Activated CD8-positive, alpha-beta memory T cell treated with anti-CD3 and anti-CD28 coated beads, Interleukin-2, amount 10 ng/mL, durations not matched to agents 7 days and 5 days (primary cell): ENCODE data around the gene JMJD1C. TPM values are rescaled to one million over a fixed set of nuclear protein-coding genes. Genes with fewer than 3 reads are reported as not detected.
"Not testable (repeated sequence)": the region's sequence is repeated elsewhere in the genome, so short reads cannot be mapped to it uniquely, and the experiment has no call there.

ENCODE experiments used
- ATAC-seq: fragments of 150-1000 bp; cut with Tn5 transposase; one replicate; pipeline ENCODE4 v1.10.0; 2021; ENCODE audit warnings: moderate library complexity
- CTCF ChIA-PET: fragments of 350-600 bp; sonication (Branson Sonifier 250); formaldehyde crosslinking; loops from one replicate; lab custom pipeline; 2021; ENCODE audit warnings: antibody characterized with exemption; lab: Charles Lee
- DNase-seq: peaks from one replicate; pipeline ENCODE4 v3.0.0-alpha.2; 2020
- H3K27ac Mint-ChIP-seq: one replicate; pipeline ENCODE4 v1.8.0; 2021; ENCODE audit warnings: mild to moderate bottlenecking, mixed read lengths
- H3K27me3 Mint-ChIP-seq: one replicate; pipeline ENCODE4 v1.8.0; 2021; ENCODE audit warnings: mixed read lengths
- H3K36me3 Mint-ChIP-seq: one replicate; pipeline ENCODE4 v1.8.0; 2021; ENCODE audit warnings: mild to moderate bottlenecking, mixed read lengths
- H3K4me1 Mint-ChIP-seq: one replicate; pipeline ENCODE4 v1.8.0; 2021; ENCODE audit warnings: mixed read lengths
- H3K4me3 Mint-ChIP-seq: one replicate; pipeline ENCODE4 v1.8.0; 2021; ENCODE audit warnings: mild to moderate bottlenecking, moderate library complexity, mixed read lengths
- H3K9me3 Mint-ChIP-seq: one replicate; pipeline ENCODE4 v1.8.0; 2022; ENCODE audit warnings: low read depth, mixed read lengths
- total RNA-seq, 2 experiments: library from RNA; stranded (reverse); gene quantifications; one replicate each; pipeline ENCODE4 v1.2.3, GENCODE V29; 2021

JMJD1C gene
- total RNA-seq, 2 experiments from 2014 or later, result 55.7 to 87.6 TPM

DNA sequence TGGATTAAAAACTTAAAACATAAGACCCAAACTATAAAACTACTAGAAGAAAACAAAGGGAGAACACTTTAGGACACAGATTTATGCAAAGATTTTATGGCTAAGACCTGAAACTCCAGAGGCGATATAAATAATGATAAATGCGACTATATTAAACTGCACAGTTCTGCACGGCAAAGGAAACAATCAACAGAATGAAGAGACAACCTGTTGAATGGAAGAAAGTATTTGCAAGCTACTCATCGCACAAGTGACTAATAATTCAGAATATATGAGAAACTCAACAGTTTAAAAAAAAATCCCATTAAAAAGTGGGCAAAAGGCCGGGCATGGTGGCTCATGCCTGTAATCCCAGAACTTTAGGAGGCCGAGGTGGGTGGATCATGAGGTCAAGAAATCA, 73.6 kb downstream of the JMJD1C start:
- H3K9me3 Mint-ChIP-seq, result no peaks in the 10 kb centered on the region
- H3K36me3 Mint-ChIP-seq, result peaks cover 28% of the 10 kb centered on the region
- H3K27me3 Mint-ChIP-seq, result no peaks in the 10 kb centered on the region
- ATAC-seq (no peak), DNase-seq (no peak)
- peaks cover 41% of the 10 kb centered on the region for H3K4me1 Mint-ChIP-seq
- H3K4me3 Mint-ChIP-seq, result peak overlapping the region; percentile 39
- CTCF ChIA-PET, result no interaction called here
- peak overlapping the region; percentile 7 for H3K27ac Mint-ChIP-seq

DNA sequence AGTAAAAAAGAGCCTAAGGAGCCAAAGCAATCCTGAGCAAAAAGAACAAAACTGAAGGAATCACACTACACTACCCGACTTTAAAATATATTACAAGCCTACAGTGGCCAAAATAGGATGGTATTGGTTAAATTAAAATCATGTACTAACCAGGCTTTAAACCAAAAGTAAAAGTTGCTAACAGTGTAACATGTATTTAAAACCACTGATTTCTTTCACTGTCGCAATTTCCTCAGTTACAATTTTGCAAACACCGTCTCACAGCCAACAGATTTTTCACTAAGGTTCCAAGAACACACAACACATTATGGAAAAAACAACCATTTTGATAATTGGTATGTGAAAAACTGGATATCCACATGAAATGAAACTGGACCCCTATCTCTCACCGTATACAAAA, 74.0 kb downstream of the JMJD1C start:
- ATAC-seq (peak; percentile 48), DNase-seq (no peak)
- H3K27ac Mint-ChIP-seq, result peak overlapping the region; percentile 7
- H3K4me3 Mint-ChIP-seq, result peak overlapping the region; percentile 39
- CTCF ChIA-PET, result no interaction called here
- H3K27me3 Mint-ChIP-seq, result no peaks in the 10 kb centered on the region
- no peaks in the 10 kb centered on the region for H3K9me3 Mint-ChIP-seq
- H3K4me1 Mint-ChIP-seq, result peaks cover 44% of the 10 kb centered on the region
- H3K36me3 Mint-ChIP-seq, result peaks cover 28% of the 10 kb centered on the region

DNA sequence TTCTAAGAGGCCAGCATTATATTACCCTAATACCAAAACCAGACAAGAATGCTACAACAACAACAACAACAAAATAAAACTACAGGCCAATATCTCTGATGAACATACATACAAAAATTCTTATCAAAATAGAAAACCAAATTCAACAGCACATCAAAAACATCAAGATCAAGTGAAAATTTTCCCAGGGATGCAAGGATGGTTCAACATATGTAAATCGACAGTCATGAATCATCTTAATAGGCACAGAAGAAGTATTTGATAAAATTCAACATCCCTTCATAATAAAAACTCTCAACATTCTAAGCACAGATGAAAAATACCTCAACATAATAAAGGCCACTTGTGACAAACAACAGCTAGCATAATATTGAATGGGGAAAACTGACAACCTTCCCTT, 75.3 kb downstream of the JMJD1C start:
- ATAC-seq (no peak), DNase-seq (no peak)
- H3K27ac Mint-ChIP-seq, result no peak overlapping the region
- no peaks in the 10 kb centered on the region for H3K9me3 Mint-ChIP-seq
- no peaks in the 10 kb centered on the region for H3K27me3 Mint-ChIP-seq
- H3K4me1 Mint-ChIP-seq, result peaks cover 46% of the 10 kb centered on the region
- H3K4me3 Mint-ChIP-seq, result no peak overlapping the region
- CTCF ChIA-PET, result no interaction called here
- peaks cover 28% of the 10 kb centered on the region for H3K36me3 Mint-ChIP-seq

GRCh38 chr10:63388421-63389031, 77.3 kb downstream of the JMJD1C start:
- CTCF ChIA-PET, result interaction anchor here (0.8 to 0.9 kb wide), 2 partner anchors 163 to 332 kb away, joined by 3 read pairs; no protein-coding TSS in a partner anchor
- ATAC-seq, result peak; percentile 66
- Mint-ChIP-seq H3K36me3 (peaks cover 25% of the 10 kb centered on the region), H3K4me1 (peaks cover 48% of the 10 kb centered on the region), H3K4me3 (peak overlapping the region; percentile 66), H3K9me3 (no peaks in the 10 kb centered on the region), H3K27me3 (no peaks in the 10 kb centered on the region), H3K27ac (peak overlapping the region; percentile 66)
- DNase-seq, result no peak

DNA sequence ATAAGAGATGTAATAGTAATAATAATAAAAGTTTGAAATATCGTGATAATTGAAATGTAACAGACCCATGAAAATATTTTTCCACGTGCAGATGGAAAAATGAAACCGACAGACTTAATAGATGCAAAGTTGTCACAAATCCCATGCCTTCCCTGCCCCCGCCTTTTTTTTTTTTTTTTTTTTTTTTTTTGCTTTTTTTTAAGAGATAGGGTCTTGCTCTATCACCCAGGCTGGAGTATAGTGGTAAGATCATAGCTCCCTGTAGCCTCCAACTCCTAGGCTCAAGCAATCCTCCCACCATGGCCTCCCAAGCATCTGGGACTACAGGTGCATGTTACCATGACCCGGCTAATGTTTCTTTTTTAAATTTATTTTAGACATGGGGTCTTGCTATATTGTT, 80.5 kb downstream of the JMJD1C start:
- no peak overlapping the region for H3K4me3 Mint-ChIP-seq
- no peak for DNase-seq
- H3K36me3 Mint-ChIP-seq, result peaks cover 12% of the 10 kb centered on the region
- CTCF ChIA-PET, result no interaction called here
- H3K27ac Mint-ChIP-seq, result no peak overlapping the region
- peaks cover 23% of the 10 kb centered on the region for H3K4me1 Mint-ChIP-seq
- H3K9me3 Mint-ChIP-seq, result no peaks in the 10 kb centered on the region
- ATAC-seq, result no peak
- H3K27me3 Mint-ChIP-seq, result no peaks in the 10 kb centered on the region

- no peak for DNase-seq
- Mint-ChIP-seq H3K36me3 (peaks cover 10% of the 10 kb centered on the region), H3K27ac (no peak overlapping the region), H3K4me3 (no peak overlapping the region), H3K4me1 (peaks cover 23% of the 10 kb centered on the region), H3K9me3 (no peaks in the 10 kb centered on the region), H3K27me3 (no peaks in the 10 kb centered on the region)
- ATAC-seq, result no peak
- CTCF ChIA-PET, result no interaction called here
Observed at GRCh38 chr10:63384675-63385074, 81.1 kb downstream of the JMJD1C start.

DNA sequence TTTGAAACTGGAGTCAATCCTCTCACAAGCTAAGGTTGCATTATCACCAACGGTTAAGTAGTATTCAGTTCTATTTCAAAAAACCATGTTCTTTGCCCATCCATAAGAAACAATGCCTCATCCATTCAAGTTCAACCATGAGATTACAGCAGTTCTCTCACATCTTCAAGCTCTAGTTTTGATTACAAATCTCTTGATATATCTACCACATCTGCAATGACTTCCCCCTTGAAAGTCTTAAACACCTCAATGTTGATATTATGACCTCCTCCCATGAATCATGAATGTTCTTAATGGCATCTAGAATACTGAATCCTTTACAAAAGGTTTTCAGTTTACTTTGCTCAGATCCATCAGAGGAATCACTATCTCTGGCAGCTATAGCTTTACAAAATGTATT, 81.8 kb downstream of the JMJD1C start:
- Mint-ChIP-seq H3K9me3 (no peaks in the 10 kb centered on the region), H3K4me3 (no peak overlapping the region), H3K27ac (no peak overlapping the region), H3K4me1 (peaks cover 20% of the 10 kb centered on the region), H3K27me3 (no peaks in the 10 kb centered on the region), H3K36me3 (peaks cover 8% of the 10 kb centered on the region)
- no peak for ATAC-seq
- DNase-seq, result no peak
- CTCF ChIA-PET, result no interaction called here

GRCh38 chr10:63383141-63383540, 82.6 kb downstream of the JMJD1C start:
- CTCF ChIA-PET, result no interaction called here
- DNase-seq (no peak), ATAC-seq (no peak)
- Mint-ChIP-seq H3K27ac (no peak overlapping the region), H3K36me3 (peaks cover 4% of the 10 kb centered on the region), H3K4me1 (peaks cover 13% of the 10 kb centered on the region), H3K4me3 (no peak overlapping the region), H3K27me3 (no peaks in the 10 kb centered on the region), H3K9me3 (no peaks in the 10 kb centered on the region)

DNA sequence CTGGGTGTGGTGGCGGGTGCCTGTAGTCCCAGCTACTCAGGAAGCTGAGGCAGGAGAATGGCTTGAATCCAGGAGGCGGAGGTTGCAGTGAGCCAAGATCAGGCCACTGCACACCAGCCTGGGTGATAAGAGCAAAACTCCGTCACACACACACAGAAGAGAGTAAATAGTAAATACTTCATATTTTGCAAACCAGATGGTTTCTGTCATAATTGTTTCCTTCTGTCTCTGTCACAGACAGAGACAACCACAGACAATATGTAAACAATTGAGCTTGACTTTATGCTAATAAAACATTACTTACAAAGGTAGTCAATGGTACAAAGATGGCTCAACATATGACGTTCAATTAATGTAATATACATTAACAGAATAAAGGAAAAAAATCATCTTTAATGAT, 83.7 kb downstream of the JMJD1C start:
- H3K27ac Mint-ChIP-seq, result no peak overlapping the region
- H3K4me3 Mint-ChIP-seq, result no peak overlapping the region
- ATAC-seq (no peak), DNase-seq (no peak)
- H3K4me1 Mint-ChIP-seq, result peaks cover 8% of the 10 kb centered on the region
- no peaks in the 10 kb centered on the region for H3K27me3 Mint-ChIP-seq
- peaks cover 4% of the 10 kb centered on the region for H3K36me3 Mint-ChIP-seq
- CTCF ChIA-PET, result no interaction called here
- no peaks in the 10 kb centered on the region for H3K9me3 Mint-ChIP-seq

DNA sequence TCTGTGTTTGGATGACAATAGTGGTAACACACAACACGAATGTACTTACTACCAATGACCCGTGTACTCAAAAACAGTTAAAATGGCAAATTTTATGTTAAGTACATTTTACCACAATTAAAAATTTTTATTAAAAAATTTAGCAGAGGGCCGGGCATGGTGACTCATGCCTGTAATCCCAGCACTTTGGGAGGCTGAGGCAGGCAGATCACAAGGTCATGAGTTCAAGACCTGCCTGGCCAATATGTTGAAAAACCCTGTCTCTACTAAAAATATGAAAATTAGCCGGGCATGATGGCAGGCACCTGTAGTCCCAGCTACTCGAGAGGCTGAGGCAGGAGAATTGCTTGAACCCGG, 88.5 kb downstream of the JMJD1C start:
- H3K4me3 Mint-ChIP-seq, result peak overlapping the region; percentile 14
- DNase-seq, CTCF ChIA-PET, H3K27ac Mint-ChIP-seq, H3K27me3 Mint-ChIP-seq, ATAC-seq, H3K9me3 Mint-ChIP-seq: not testable (repeated sequence)
- H3K36me3 Mint-ChIP-seq, result peaks cover 12% of the 10 kb centered on the region
- peaks cover 15% of the 10 kb centered on the region for H3K4me1 Mint-ChIP-seq

DNA sequence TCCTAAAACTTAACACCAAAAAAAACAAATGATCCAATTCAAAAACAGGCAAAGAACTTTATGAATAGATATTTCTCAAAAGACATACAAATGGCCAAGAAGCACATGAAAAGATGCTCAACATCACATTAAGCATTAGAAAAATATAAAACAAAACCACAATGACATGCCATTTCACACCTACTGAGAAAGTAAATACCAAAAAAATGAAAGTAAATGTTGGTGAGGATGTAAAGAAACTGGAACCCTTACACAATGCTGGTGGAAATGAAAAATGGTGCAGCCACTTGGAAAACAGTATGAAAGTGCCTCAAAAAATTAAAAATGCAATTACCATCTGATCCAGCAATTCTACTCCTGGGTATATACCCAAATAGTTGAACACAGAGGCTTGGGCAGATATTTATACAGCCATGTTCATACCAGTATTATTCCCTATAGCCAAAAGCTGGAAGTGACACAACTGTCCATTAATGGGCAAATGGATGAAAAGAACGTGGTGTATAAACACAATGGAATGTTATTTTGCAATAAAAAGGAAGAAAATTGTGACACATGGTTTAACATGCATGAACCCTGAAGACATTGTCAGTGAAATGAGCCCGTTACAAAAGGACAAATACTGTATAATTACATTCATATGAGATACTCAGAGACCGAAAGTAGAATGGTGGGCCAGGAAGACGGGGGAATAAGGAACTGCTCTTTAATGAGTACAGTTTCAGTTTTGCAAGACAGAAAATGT, 89.0 kb downstream of the JMJD1C start:
- peaks cover 15% of the 10 kb centered on the region for H3K4me1 Mint-ChIP-seq
- no peaks in the 10 kb centered on the region for H3K27me3 Mint-ChIP-seq
- CTCF ChIA-PET, result no interaction called here
- no peaks in the 10 kb centered on the region for H3K9me3 Mint-ChIP-seq
- ATAC-seq, result peak; percentile 36
- H3K27ac Mint-ChIP-seq, result no peak overlapping the region
- H3K4me3 Mint-ChIP-seq, result peak overlapping the region; percentile 14
- DNase-seq, result no peak
- peaks cover 12% of the 10 kb centered on the region for H3K36me3 Mint-ChIP-seq

DNA sequence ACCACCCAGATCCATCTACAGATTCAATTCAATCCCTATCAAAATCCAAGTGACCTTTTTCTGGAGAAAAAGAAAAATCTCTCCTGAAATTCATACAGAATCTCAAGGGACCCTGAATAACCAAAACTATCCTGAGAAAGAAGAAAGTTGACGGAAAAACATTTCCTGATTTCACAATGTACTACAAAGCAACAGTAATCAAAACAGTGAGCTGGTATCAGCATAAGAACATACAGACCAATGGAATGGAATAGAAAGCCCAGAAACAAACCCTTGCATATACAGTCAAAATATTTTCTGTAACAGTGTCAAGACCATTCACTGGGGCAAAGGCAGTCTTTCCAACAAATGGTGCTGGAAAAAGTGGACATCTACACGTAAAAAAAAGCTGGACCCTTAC, 89.9 kb downstream of the JMJD1C start:
- Mint-ChIP-seq H3K27me3 (no peaks in the 10 kb centered on the region), H3K27ac (no peak overlapping the region), H3K4me1 (peaks cover 15% of the 10 kb centered on the region), H3K36me3 (peaks cover 12% of the 10 kb centered on the region), H3K9me3 (no peaks in the 10 kb centered on the region), H3K4me3 (no peak overlapping the region)
- CTCF ChIA-PET, result no interaction called here
- DNase-seq, result no peak
- ATAC-seq, result no peak

DNA sequence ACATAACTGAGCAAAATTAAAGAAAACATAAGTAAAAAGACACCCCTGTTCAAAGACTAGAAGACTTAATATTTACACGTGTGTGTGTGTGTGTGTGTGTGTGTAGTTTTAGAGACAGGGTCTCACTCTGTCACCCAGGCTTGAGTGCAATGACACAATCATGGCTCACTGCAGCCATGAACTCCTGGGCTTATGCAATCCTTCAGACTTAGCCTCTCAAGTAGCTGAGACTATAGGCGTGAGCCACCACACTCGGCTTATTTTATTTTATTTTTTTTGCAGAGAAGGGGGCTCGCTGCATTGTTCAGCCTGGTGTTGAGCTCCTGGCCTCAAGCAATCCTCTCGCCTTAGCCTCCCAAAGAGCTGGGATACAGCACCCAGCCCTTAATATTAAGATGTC, 90.3 kb downstream of the JMJD1C start:
- CTCF ChIA-PET, result no interaction called here
- Mint-ChIP-seq H3K27me3 (no peaks in the 10 kb centered on the region), H3K27ac (no peak overlapping the region), H3K36me3 (peaks cover 12% of the 10 kb centered on the region), H3K4me3 (no peak overlapping the region), H3K9me3 (no peaks in the 10 kb centered on the region), H3K4me1 (peaks cover 15% of the 10 kb centered on the region)
- DNase-seq (no peak), ATAC-seq (no peak)

- Mint-ChIP-seq H3K36me3 (peaks cover 9% of the 10 kb centered on the region), H3K4me1 (peaks cover 15% of the 10 kb centered on the region), H3K4me3 (no peak overlapping the region), H3K27ac (no peak overlapping the region), H3K27me3 (no peaks in the 10 kb centered on the region), H3K9me3 (no peaks in the 10 kb centered on the region)
- CTCF ChIA-PET, result no interaction called here
- ATAC-seq, result no peak
- DNase-seq, result no peak
Observed at GRCh38 chr10:63374991-63375390, 90.8 kb downstream of the JMJD1C start.
